OCI-LY3 (cell line): ENCODE measurements around the gene CYP27A1.
A peak's percentile ranks its signal among the peaks of the same experiment; 100 is the strongest.

ENCODE experiments used
- H2AFZ ChIP-seq: fragments of 200-600, 300-600 bp; shearing (Covaris generic); 2 replicates; pipeline ENCODE4 v1.6.0; 2014; ENCODE audit warnings: antibody characterized with exemption, low read depth, low read length
- H3K27ac ChIP-seq: fragments of 200-600, 300-600 bp; sonication (generic); 2 replicates; pipeline ENCODE4 v1.5.1; 2014; ENCODE audit warnings: mild to moderate bottlenecking, low read length, moderate library complexity, mixed read lengths
- H3K27me3 ChIP-seq: fragments of 200-600, 300-600 bp; sonication (generic); 2 replicates; pipeline ENCODE4 v1.6.1; 2014; ENCODE audit warnings: low read depth, low read length, mixed read lengths
- H3K36me3 ChIP-seq: fragments of 200-600, 300-600 bp; sonication (generic); replicated peaks from 2 replicates; pipeline ENCODE3; 2014; ENCODE audit warnings: low read depth, low read length, mixed read lengths
- H3K4me1 ChIP-seq: fragments of 300-600, 200-600 bp; sonication (generic); 2 replicates; pipeline ENCODE4 v1.6.1; 2014; ENCODE audit warnings: low read length, mixed read lengths
- H3K4me2 ChIP-seq: fragments of 200-600, 300-600 bp; sonication (generic); 2 replicates; pipeline ENCODE4 v1.6.1; 2014; ENCODE audit warnings: low read length, mixed read lengths
- H3K4me3 ChIP-seq: fragments of 300-600, 200-600 bp; sonication (generic); 2 replicates; pipeline ENCODE4 v1.5.1; 2014; ENCODE audit warnings: antibody characterized with exemption, mild to moderate bottlenecking, low read length, moderate library complexity
- H3K79me2 ChIP-seq: fragments of 300-600, 200-600 bp; shearing (Covaris generic); 2 replicates; pipeline ENCODE4 v1.6.1; 2014; ENCODE audit warnings: mild to moderate bottlenecking, low read length, mixed read lengths
- H3K9ac ChIP-seq: fragments of 300-600, 200-600 bp; shearing (Covaris generic); 2 replicates; pipeline ENCODE4 v1.6.0; 2014; ENCODE audit warnings: mild to moderate bottlenecking, low read length, moderate library complexity
- H3K9me3 ChIP-seq: fragments of 200-600, 300-600 bp; shearing (Covaris generic); 2 replicates; pipeline ENCODE4 v1.6.1; 2014; ENCODE audit warnings: low read length, mixed read lengths; ENCODE audit not compliant: insufficient read depth
- H4K20me1 ChIP-seq: fragments of 200-600, 300-600 bp; sonication (generic); 2 replicates; pipeline ENCODE4 v1.6.1; 2016; ENCODE audit warnings: low read length, mixed read lengths; ENCODE audit not compliant: insufficient read depth
- CTCF ChIP-seq: fragments of 200-600, 300-600 bp; sonication (generic); IDR thresholded peaks from 2 replicates; pipeline ENCODE4 v1.5.1; 2014; ENCODE audit warnings: antibody characterized with exemption, low read length, low read depth
- EZH2phosphoT487 ChIP-seq: fragments of 200-600 bp; shearing (Covaris generic); IDR thresholded peaks from 2 replicates; pipeline ENCODE4 v1.6.1; 2018; ENCODE audit warnings: antibody characterized with exemption, mixed run types, low read depth

The CYP27A1 gene

DNA sequence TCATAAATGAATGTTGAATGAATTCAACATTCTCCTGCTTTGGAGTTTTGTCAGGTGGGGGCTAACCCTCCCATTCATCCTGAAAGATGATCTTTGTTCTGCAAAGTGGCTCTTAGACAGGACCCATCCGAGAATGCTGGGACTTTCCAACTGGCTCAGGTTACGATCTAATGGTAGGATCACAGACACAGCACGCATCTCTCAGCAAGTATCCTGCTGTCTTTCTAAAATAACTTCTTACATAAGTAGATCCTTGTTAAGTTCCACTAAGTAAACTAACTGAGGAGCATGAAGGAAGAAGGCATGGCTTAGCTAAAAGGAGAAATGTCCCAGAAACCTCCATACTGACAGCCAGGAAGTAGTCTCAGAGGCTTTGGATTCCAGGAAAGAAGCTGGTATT is 23.7 kb downstream of the CYP27A1 start:
- H2AFZ ChIP-seq: no peak overlapping the region
- H4K20me1 ChIP-seq: no peaks in the 10 kb centered on the region
- H3K4me2 ChIP-seq: no peak overlapping the region
- no peak for TF ChIP-seq CTCF
- TF ChIP-seq EZH2phosphoT487: no peak
- H3K27ac ChIP-seq: no peak overlapping the region
- no peak overlapping the region for H3K4me3 ChIP-seq
- H3K9ac ChIP-seq: no peak overlapping the region
- H3K36me3 ChIP-seq: no peaks in the 10 kb centered on the region
- H3K27me3 ChIP-seq: no peaks in the 10 kb centered on the region
- no peaks in the 10 kb centered on the region for H3K4me1 ChIP-seq
- H3K79me2 ChIP-seq: no peaks in the 10 kb centered on the region
- no peaks in the 10 kb centered on the region for H3K9me3 ChIP-seq

GRCh38 chr2:218806346-218806978 is 24.5 kb downstream of the CYP27A1 start:
- Histone ChIP-seq H2AFZ (peak overlapping the region; percentile 54; the same call in 1 of the 2 replicates), H3K9me3 (no peaks in the 10 kb centered on the region), H3K79me2 (no peaks in the 10 kb centered on the region), H4K20me1 (no peaks in the 10 kb centered on the region), H3K4me2 (no peak overlapping the region), H3K36me3 (no peaks in the 10 kb centered on the region), H3K9ac (no peak overlapping the region), H3K27ac (no peak overlapping the region), H3K4me1 (no peaks in the 10 kb centered on the region), H3K27me3 (no peaks in the 10 kb centered on the region), H3K4me3 (no peak overlapping the region)
- TF ChIP-seq CTCF: no peak
- no peak for TF ChIP-seq EZH2phosphoT487

- Histone ChIP-seq H3K4me2 (no peak overlapping the region), H3K9ac (no peak overlapping the region), H3K4me1 (no peaks in the 10 kb centered on the region), H2AFZ (no peak overlapping the region), H3K36me3 (no peaks in the 10 kb centered on the region), H4K20me1 (no peaks in the 10 kb centered on the region), H3K4me3 (no peak overlapping the region), H3K79me2 (no peaks in the 10 kb centered on the region), H3K27me3 (no peaks in the 10 kb centered on the region), H3K9me3 (no peaks in the 10 kb centered on the region), H3K27ac (no peak overlapping the region)
- TF ChIP-seq EZH2phosphoT487 (no peak), CTCF (no peak)
These were observed 25.7 kb downstream of the CYP27A1 start for GRCh38 chr2:218807626-218808025.

GRCh38 chr2:218809515-218809914 is 27.6 kb downstream of the CYP27A1 start:
- H2AFZ ChIP-seq: no peak overlapping the region
- H3K4me1 ChIP-seq: no peaks in the 10 kb centered on the region
- H3K79me2 ChIP-seq: no peaks in the 10 kb centered on the region
- no peaks in the 10 kb centered on the region for H4K20me1 ChIP-seq
- H3K9ac ChIP-seq: no peak overlapping the region
- no peak overlapping the region for H3K4me3 ChIP-seq
- no peak overlapping the region for H3K27ac ChIP-seq
- no peaks in the 10 kb centered on the region for H3K27me3 ChIP-seq
- no peaks in the 10 kb centered on the region for H3K9me3 ChIP-seq
- H3K4me2 ChIP-seq: no peak overlapping the region
- H3K36me3 ChIP-seq: no peaks in the 10 kb centered on the region
- no peak for TF ChIP-seq CTCF
- no peak for TF ChIP-seq EZH2phosphoT487
